SU-DHL-6 (cell line): ENCODE data around the gene CSPG4.
"Not testable (repeated sequence)": the region's sequence is repeated elsewhere in the genome, so short reads cannot be mapped to it uniquely, and the experiment has no call there.

Experiments used
- H2AFZ ChIP-seq: fragments of 200-600 bp; sonication (generic); 2 replicates; pipeline ENCODE4 v1.6.1; 2014; ENCODE audit warnings: low read depth, mild to moderate bottlenecking, moderate library complexity, mixed read lengths, antibody characterized with exemption, low read length; ENCODE audit not compliant: severe bottlenecking
- H3F3A ChIP-seq: fragments of 200-600 bp; shearing (Covaris generic); 2 replicates; pipeline ENCODE4 v1.6.0; 2016; ENCODE audit warnings: antibody characterized with exemption, mild to moderate bottlenecking; ENCODE audit not compliant: insufficient read depth
- H3K27ac ChIP-seq: fragments of 200-600 bp; sonication (generic); 2 replicates; pipeline ENCODE4 v1.5.1; 2016; ENCODE audit warnings: low read depth, mild to moderate bottlenecking, low read length, moderate library complexity, mixed read lengths
- H3K27me3 ChIP-seq: fragments of 200-600 bp; sonication (generic), shearing (Covaris generic); 2 replicates; pipeline ENCODE4 v1.6.0; 2014; ENCODE audit warnings: mild to moderate bottlenecking, low read length
- H3K36me3 ChIP-seq: fragments of 200-600 bp; sonication (generic); 2 replicates; pipeline ENCODE4 v1.6.1; 2014; ENCODE audit warnings: mild to moderate bottlenecking, low read length, mixed read lengths
- H3K4me2 ChIP-seq: fragments of 300-600, 200-600 bp; shearing (Covaris generic), sonication (generic); 2 replicates; pipeline ENCODE4 v1.6.0; 2014; ENCODE audit warnings: low read length, low read depth, mild to moderate bottlenecking; ENCODE audit not compliant: poor library complexity, severe bottlenecking
- H3K4me3 ChIP-seq: fragments of 200-600 bp; sonication (generic); 2 replicates; pipeline ENCODE4 v1.5.1; 2014; ENCODE audit warnings: antibody characterized with exemption, low read length, mild to moderate bottlenecking, mixed read lengths; ENCODE audit not compliant: insufficient read depth, poor library complexity, severe bottlenecking
- H3K79me2 ChIP-seq: fragments of 200-600 bp; sonication (generic); 2 replicates; pipeline ENCODE4 v1.6.1; 2014; ENCODE audit warnings: mild to moderate bottlenecking, low read length, moderate library complexity; ENCODE audit not compliant: insufficient read depth
- H3K9ac ChIP-seq: fragments of 200-600 bp; sonication (generic); 2 replicates; pipeline ENCODE4 v1.7.0; 2014; ENCODE audit warnings: mild to moderate bottlenecking, low read length
- H3K9me2 ChIP-seq: fragments of 200-600 bp; sonication (generic); replicated peaks from 2 replicates; pipeline ENCODE4 v1.6.1; 2014; ENCODE audit warnings: low read length; ENCODE audit not compliant: insufficient read depth
- H3K9me3 ChIP-seq: fragments of 200-600 bp; sonication (generic); 2 replicates; pipeline ENCODE4 v1.6.1; 2014; ENCODE audit warnings: low read length, mixed read lengths; ENCODE audit not compliant: insufficient read depth
- H4K20me1 ChIP-seq: fragments of 200-600 bp; sonication (generic); 2 replicates; pipeline ENCODE4 v1.6.1; 2014; ENCODE audit warnings: low read depth, mild to moderate bottlenecking, antibody characterized with exemption, low read length, moderate library complexity, mixed read lengths
- EZH2phosphoT487 ChIP-seq: fragments of 200-600 bp; sonication (generic), shearing (Covaris generic); conservative IDR thresholded peaks from 2 replicates; pipeline ENCODE4 v1.6.1; 2018; ENCODE audit warnings: mild to moderate bottlenecking, antibody characterized with exemption, low read length, moderate library complexity, mixed read lengths
- TF ChIP-seq, protein P1 (sequence below): fragments of 200-600 bp; sonication (generic); IDR thresholded peaks from one replicate; pipeline ENCODE4 v1.5.1; 2017; ENCODE audit warnings: antibody characterized with exemption, mild to moderate bottlenecking, low read length, moderate library complexity; ENCODE audit not compliant: insufficient read depth, poor library complexity, severe bottlenecking

CSPG4 gene

DNA sequence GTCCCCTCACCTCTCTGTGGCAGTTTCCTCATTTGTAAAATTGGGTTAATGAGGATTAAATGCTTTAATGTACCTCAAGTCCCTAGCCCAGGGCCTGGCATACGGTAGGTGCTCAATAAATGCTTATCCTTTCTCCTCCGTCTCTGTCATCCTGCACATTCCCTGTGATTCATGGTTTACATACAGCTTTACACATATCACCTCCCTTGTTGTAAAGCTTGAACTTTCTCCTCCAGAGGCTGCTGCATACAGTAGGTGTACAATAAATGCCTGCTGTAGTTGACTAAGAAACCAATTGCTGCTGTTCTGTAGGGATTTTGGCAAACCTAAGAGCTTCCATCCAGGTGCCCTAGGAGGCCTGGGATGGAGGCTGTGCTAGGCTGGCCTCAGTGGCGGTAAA lies 1.5 kb upstream of the CSPG4 start:
- H3K79me2 ChIP-seq: no peaks in the 10 kb centered on the region
- no peak overlapping the region for H3K4me2 ChIP-seq
- H3K4me3 ChIP-seq: no peak overlapping the region
- no peak overlapping the region for H2AFZ ChIP-seq
- no peak overlapping the region for H3K27ac ChIP-seq
- no peaks in the 10 kb centered on the region for H3K9me2 ChIP-seq
- H3K27me3 ChIP-seq: no peaks in the 10 kb centered on the region
- no peak for TF ChIP-seq EZH2phosphoT487
- TF ChIP-seq, protein P1, sequence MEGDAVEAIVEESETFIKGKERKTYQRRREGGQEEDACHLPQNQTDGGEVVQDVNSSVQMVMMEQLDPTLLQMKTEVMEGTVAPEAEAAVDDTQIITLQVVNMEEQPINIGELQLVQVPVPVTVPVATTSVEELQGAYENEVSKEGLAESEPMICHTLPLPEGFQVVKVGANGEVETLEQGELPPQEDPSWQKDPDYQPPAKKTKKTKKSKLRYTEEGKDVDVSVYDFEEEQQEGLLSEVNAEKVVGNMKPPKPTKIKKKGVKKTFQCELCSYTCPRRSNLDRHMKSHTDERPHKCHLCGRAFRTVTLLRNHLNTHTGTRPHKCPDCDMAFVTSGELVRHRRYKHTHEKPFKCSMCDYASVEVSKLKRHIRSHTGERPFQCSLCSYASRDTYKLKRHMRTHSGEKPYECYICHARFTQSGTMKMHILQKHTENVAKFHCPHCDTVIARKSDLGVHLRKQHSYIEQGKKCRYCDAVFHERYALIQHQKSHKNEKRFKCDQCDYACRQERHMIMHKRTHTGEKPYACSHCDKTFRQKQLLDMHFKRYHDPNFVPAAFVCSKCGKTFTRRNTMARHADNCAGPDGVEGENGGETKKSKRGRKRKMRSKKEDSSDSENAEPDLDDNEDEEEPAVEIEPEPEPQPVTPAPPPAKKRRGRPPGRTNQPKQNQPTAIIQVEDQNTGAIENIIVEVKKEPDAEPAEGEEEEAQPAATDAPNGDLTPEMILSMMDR: no peak
- no peaks in the 10 kb centered on the region for H3K36me3 ChIP-seq
- H3K9me3 ChIP-seq: no peaks in the 10 kb centered on the region
- H4K20me1 ChIP-seq: no peaks in the 10 kb centered on the region
- H3K9ac ChIP-seq: no peak overlapping the region
- H3F3A ChIP-seq: no peaks in the 10 kb centered on the region

DNA sequence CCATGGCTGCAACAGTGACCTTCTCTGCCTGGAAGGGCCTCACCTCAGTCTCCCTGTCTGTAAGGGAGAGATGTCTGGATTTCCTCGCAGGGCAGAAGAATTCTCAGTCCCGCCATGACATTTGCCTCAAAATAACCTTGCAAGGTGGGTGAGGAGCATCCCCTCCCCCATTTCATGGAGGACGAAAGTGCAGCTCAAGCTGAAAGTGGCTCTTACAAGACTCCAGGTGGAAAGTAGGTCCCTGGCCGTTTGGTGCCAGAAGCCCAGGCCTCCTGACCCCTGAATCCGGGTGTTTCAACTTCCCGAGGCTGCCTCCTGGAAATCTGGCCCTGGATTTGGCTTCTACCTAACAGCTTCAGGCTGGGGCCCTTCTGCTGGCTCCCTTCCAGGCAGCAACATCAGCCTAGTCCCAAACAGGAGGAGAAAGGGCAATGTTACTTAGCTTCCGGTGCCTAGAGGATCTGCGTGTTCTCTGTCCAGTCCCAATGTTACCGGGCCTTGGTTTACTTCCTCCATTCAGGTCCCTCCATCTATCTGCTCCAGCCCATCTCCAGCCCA lies 769 bp upstream of the CSPG4 start:
- Histone ChIP-seq H3K9me2 (no peaks in the 10 kb centered on the region), H3K27ac (no peak overlapping the region), H3K4me3 (no peak overlapping the region), H4K20me1 (no peaks in the 10 kb centered on the region), H3K36me3 (no peaks in the 10 kb centered on the region), H3K27me3 (no peaks in the 10 kb centered on the region), H2AFZ (no peak overlapping the region), H3F3A (no peaks in the 10 kb centered on the region), H3K4me2 (no peak overlapping the region), H3K79me2 (no peaks in the 10 kb centered on the region), H3K9ac (no peak overlapping the region), H3K9me3 (no peaks in the 10 kb centered on the region)
- TF ChIP-seq, protein P1: no peak
- no peak for TF ChIP-seq EZH2phosphoT487

DNA sequence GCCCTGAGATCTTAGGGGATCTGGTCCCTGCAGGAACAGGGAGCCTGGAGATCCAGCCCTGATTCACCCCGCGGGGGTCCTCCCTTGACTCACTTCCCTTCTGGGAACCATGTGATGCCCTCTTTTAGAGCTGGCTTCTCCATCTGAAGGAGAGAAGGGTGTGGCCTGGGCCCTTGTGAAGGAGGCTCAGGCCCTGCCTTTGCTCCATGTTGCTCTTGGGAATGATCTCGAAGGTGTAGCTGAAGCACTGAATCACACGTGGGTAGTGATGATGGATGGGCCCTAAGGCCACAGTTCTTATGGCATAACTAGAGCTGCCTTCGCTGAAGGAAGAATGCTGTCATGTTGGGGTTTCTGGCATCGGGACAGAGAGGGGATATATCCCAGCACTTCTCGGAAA lies 1.2 kb downstream of the CSPG4 start:
- H3K4me3 ChIP-seq, H3K9me3 ChIP-seq, H2AFZ ChIP-seq, H3K9me2 ChIP-seq, H3K27ac ChIP-seq, H3K79me2 ChIP-seq, H4K20me1 ChIP-seq, H3F3A ChIP-seq, H3K27me3 ChIP-seq, H3K4me2 ChIP-seq, H3K36me3 ChIP-seq, H3K9ac ChIP-seq: not testable (repeated sequence)

DNA sequence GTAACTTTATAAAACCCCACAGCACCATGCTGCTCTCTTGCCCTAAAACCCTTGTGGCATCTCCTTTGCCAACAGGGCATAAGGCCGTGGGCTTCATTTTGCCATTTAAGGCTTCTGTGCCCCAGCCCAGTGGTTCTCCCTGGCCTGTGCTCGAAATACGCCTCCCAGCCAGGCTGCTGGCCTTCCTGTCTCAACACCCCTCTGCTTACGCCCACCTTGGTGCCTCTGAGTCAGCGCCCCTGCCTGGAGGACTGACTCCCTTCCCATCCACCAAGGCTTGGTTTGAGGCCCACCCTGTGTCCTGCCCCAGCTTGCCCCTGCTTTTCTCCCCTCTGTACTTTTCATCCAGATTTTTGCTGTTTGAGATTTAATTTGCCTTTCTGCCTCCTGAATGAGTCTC lies 1.8 kb downstream of the CSPG4 start:
- H3K9ac ChIP-seq, H3K9me2 ChIP-seq, H3K4me2 ChIP-seq, H3K27me3 ChIP-seq, H4K20me1 ChIP-seq, H3K9me3 ChIP-seq, H3F3A ChIP-seq, H3K27ac ChIP-seq, H3K79me2 ChIP-seq, H3K4me3 ChIP-seq, H2AFZ ChIP-seq, H3K36me3 ChIP-seq: not testable (repeated sequence)

DNA sequence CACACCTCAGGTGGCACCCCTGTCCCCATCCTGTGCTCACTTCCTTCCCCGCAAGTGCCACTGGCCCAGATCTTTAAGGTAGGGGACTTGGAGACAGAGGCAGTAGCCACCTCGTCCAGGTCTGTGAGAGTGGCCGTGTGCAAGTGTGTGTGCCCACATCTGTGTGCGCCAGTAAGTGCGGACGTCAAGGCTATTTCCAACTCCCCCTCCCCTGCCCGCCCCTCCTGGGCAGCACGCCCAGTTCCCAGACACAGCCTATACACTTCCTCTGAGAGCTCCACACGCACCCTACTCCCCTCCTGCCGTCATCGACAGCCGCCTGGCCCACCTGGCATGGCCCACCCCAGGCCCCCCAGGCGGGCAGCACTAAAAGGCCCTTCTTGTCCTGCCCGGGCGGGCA lies 3.2 kb downstream of the CSPG4 start:
- H3K4me2 ChIP-seq, H3K79me2 ChIP-seq, H3K36me3 ChIP-seq, H2AFZ ChIP-seq, H3K27me3 ChIP-seq, H3K9me2 ChIP-seq, H3F3A ChIP-seq, H3K9me3 ChIP-seq, H4K20me1 ChIP-seq, H3K27ac ChIP-seq, H3K4me3 ChIP-seq, H3K9ac ChIP-seq: not testable (repeated sequence)
